DND-41 (cell line): ENCODE results near the gene SULT1A2.
"Not testable (repeated sequence)": the region's sequence is repeated elsewhere in the genome, so short reads cannot be mapped to it uniquely, and the experiment has no call there.

Experiments used
- ATAC-seq: fragments of 200-7000 bp; cut with Tn5 transposase; 3 replicates; pipeline ENCODE4 v1.9.1; 2021; ENCODE audit warnings: low read depth; ENCODE audit not compliant: insufficient read depth
- DNase-seq: peaks from one replicate; pipeline ENCODE4 v3.0.0-alpha.2; 2020
- H2AFZ ChIP-seq: 2 replicates; pipeline ENCODE4 v1.6.0; 2012; ENCODE audit warnings: low read depth, low read length
- H3K27ac ChIP-seq: 2 replicates; pipeline ENCODE4 v1.5.1; 2012; ENCODE audit warnings: low read length, inconsistent platforms
- H3K27me3 ChIP-seq: fragments of 200-600 bp; sonication (generic); 2 replicates; pipeline ENCODE4 v1.6.0; 2012; ENCODE audit warnings: low read length, mild to moderate bottlenecking, inconsistent platforms; ENCODE audit not compliant: insufficient read depth, poor library complexity
- H3K36me3 ChIP-seq: 2 replicates; pipeline ENCODE4 v1.5.1; 2012; ENCODE audit warnings: low read length, inconsistent platforms; ENCODE audit not compliant: insufficient read depth
- H3K4me1 ChIP-seq: 2 replicates; pipeline ENCODE4 v1.5.1; 2012; ENCODE audit warnings: mild to moderate bottlenecking, low read length; ENCODE audit not compliant: insufficient read depth
- H3K4me2 ChIP-seq: 2 replicates; pipeline ENCODE4 v1.6.0; 2012; ENCODE audit warnings: mild to moderate bottlenecking, moderate library complexity, low read length, inconsistent platforms; ENCODE audit not compliant: insufficient read depth
- H3K4me3 ChIP-seq, 2 experiments: fragments of 200-600 bp in 1 of 2; shearing (Covaris generic) in 1 of 2; 2 replicates each; pipeline ENCODE4 v1.5.1; 2012 to 2016; ENCODE audit warnings: inconsistent platforms in 2 of 2, low read length in 2 of 2, mild to moderate bottlenecking in 2 of 2, low read depth in 1 of 2, moderate library complexity in 1 of 2
- H3K79me2 ChIP-seq: 2 replicates; pipeline ENCODE4 v1.6.0; 2012; ENCODE audit warnings: low read length, inconsistent platforms; ENCODE audit not compliant: insufficient read depth
- H3K9ac ChIP-seq: 2 replicates; pipeline ENCODE4 v1.6.0; 2012; ENCODE audit warnings: low read depth, mild to moderate bottlenecking, inconsistent platforms, low read length, moderate library complexity
- H3K9me3 ChIP-seq: 2 replicates; pipeline ENCODE4 v1.5.1; 2012; ENCODE audit warnings: low read length, moderate library complexity, mild to moderate bottlenecking, inconsistent platforms; ENCODE audit not compliant: insufficient read depth, severe bottlenecking
- H4K20me1 ChIP-seq: 2 replicates; pipeline ENCODE4 v1.6.0; 2012; ENCODE audit warnings: low read length; ENCODE audit not compliant: insufficient read depth
- CTCF ChIP-seq: IDR thresholded peaks from 2 replicates; pipeline ENCODE4 v1.5.1; 2012; ENCODE audit warnings: borderline replicate concordance, low read length, moderate library complexity, mild to moderate bottlenecking; ENCODE audit not compliant: poor library complexity, severe bottlenecking; ENCODE audit errors: extremely low read depth
- EZH2 ChIP-seq: IDR thresholded peaks from 3 replicates; pipeline ENCODE4 v1.6.1; 2012; ENCODE audit warnings: borderline replicate concordance, low read depth, mild to moderate bottlenecking, moderate library complexity, low read length, inconsistent platforms; ENCODE audit not compliant: severe bottlenecking

The SULT1A2 gene

GRCh38 chr16:28617874-28618273, 21.0 kb upstream of the SULT1A2 start:
- H3K36me3 ChIP-seq: no peaks in the 10 kb centered on the region
- H2AFZ ChIP-seq: no peak overlapping the region
- no peaks in the 10 kb centered on the region for H3K4me1 ChIP-seq
- no peaks in the 10 kb centered on the region for H3K9me3 ChIP-seq
- no peak overlapping the region for H3K9ac ChIP-seq
- TF ChIP-seq CTCF (no peak), EZH2 (no peak)
- no peak overlapping the region for H3K4me3 ChIP-seq
- no peak for ATAC-seq
- no peaks in the 10 kb centered on the region for H4K20me1 ChIP-seq
- no peak overlapping the region for H3K27ac ChIP-seq
- H3K4me2 ChIP-seq: no peak overlapping the region
- no peaks in the 10 kb centered on the region for H3K27me3 ChIP-seq
- H3K79me2 ChIP-seq: no peaks in the 10 kb centered on the region
- DNase-seq: no peak

GRCh38 chr16:28616636-28617035, 19.8 kb upstream of the SULT1A2 start:
- Histone ChIP-seq H3K4me2 (no peak overlapping the region), H3K27me3 (no peaks in the 10 kb centered on the region), H3K36me3 (no peaks in the 10 kb centered on the region), H3K9ac (no peak overlapping the region), H3K79me2 (no peaks in the 10 kb centered on the region), H3K9me3 (no peaks in the 10 kb centered on the region), H4K20me1 (no peaks in the 10 kb centered on the region), H3K4me1 (no peaks in the 10 kb centered on the region), H2AFZ (no peak overlapping the region), H3K4me3 (no peak overlapping the region), H3K27ac (no peak overlapping the region)
- DNase-seq: no peak
- no peak for ATAC-seq
- TF ChIP-seq CTCF: no peak
- TF ChIP-seq EZH2: no peak

- not testable (repeated sequence) for ATAC-seq, H3K27me3 ChIP-seq, H3K9me3 ChIP-seq, DNase-seq, H3K4me3 ChIP-seq, H3K27ac ChIP-seq, H3K4me1 ChIP-seq, H3K79me2 ChIP-seq, H3K36me3 ChIP-seq, H3K9ac ChIP-seq, H2AFZ ChIP-seq, H4K20me1 ChIP-seq, H3K4me2 ChIP-seq
Observed at GRCh38 chr16:28616224-28616577, 19.4 kb upstream of the SULT1A2 start.

GRCh38 chr16:28615486-28616223, 18.8 kb upstream of the SULT1A2 start:
- not testable (repeated sequence) for H3K79me2 ChIP-seq, H3K9me3 ChIP-seq, H3K9ac ChIP-seq, H3K4me3 ChIP-seq, H3K4me2 ChIP-seq, H3K27ac ChIP-seq, H2AFZ ChIP-seq, H3K27me3 ChIP-seq, ATAC-seq, H4K20me1 ChIP-seq, H3K36me3 ChIP-seq, H3K4me1 ChIP-seq
- DNase-seq: peak; percentile 36
- TF ChIP-seq CTCF: peak; percentile 53

- not testable (repeated sequence) for H3K4me1 ChIP-seq, H4K20me1 ChIP-seq, H3K9ac ChIP-seq, H3K4me2 ChIP-seq, ATAC-seq, H3K36me3 ChIP-seq, DNase-seq, H3K27me3 ChIP-seq, H3K27ac ChIP-seq, H2AFZ ChIP-seq, H3K4me3 ChIP-seq, H3K9me3 ChIP-seq, H3K79me2 ChIP-seq
Observed at GRCh38 chr16:28614561-28614960, 17.7 kb upstream of the SULT1A2 start.

- H3K9ac ChIP-seq, H3K4me1 ChIP-seq, H3K27ac ChIP-seq, H3K79me2 ChIP-seq, H3K4me3 ChIP-seq, DNase-seq, H3K4me2 ChIP-seq, ATAC-seq, H3K9me3 ChIP-seq, H3K27me3 ChIP-seq, H4K20me1 ChIP-seq, H2AFZ ChIP-seq, H3K36me3 ChIP-seq: not testable (repeated sequence)
Observed at GRCh38 chr16:28613912-28614311, 17.1 kb upstream of the SULT1A2 start.
